Peyer's patch (tissue), 4 donors: Measurements from ENCODE around the gene C9. TPM values are rescaled to one million over a fixed set of nuclear protein-coding genes. Genes with fewer than 3 reads are reported as not detected.

ENCODE experiments used
- DNase-seq, 3 donors: peaks; one replicate each; pipeline ENCODE4 v3.0.0-alpha.2; 2017 to 2019
- H3K27ac ChIP-seq, 4 donors: fragments of 200-600 bp; sonication (generic); one replicate each; pipeline ENCODE4 v1.5.1; 2016 to 2019
- H3K27me3 ChIP-seq, 2 donors: fragments of 200-600 bp; sonication (generic); one replicate each; pipeline ENCODE4 v1.5.1; 2019
- H3K36me3 ChIP-seq, 3 donors: fragments of 200-600 bp; sonication (generic); one replicate each; pipeline ENCODE4 v1.5.1; 2016 to 2019
- H3K4me1 ChIP-seq, 4 donors: fragments of 200-600 bp; sonication (generic); one replicate each; pipeline ENCODE4 v1.5.1; 2016 to 2019
- H3K4me3 ChIP-seq, 4 donors: fragments of 200-600 bp; sonication (generic); 1 replicate in 3 of 4; 2 replicates in 1 of 4; pipeline ENCODE4 v1.5.1; 2016 to 2019; ENCODE audit warnings: mild to moderate bottlenecking in 1 of 4
- H3K9me3 ChIP-seq, 4 donors: fragments of 200-600 bp; sonication (generic); one replicate each; pipeline ENCODE4 v1.5.1; 2016 to 2019; ENCODE audit warnings: mild to moderate bottlenecking in 1 of 4
- CTCF ChIP-seq, 6 experiments: fragments of 450-650 bp in 4 of 6; fragments of 200-600 bp in 2 of 6; sonication (generic) in 1 of 6; IDR thresholded peaks; one replicate each; pipeline ENCODE4 v1.5.1; 2017 to 2019; ENCODE audit warnings: antibody characterized with exemption in 6 of 6, mild to moderate bottlenecking in 3 of 6, moderate library complexity in 1 of 6
- POLR2A ChIP-seq, 2 donors: fragments of 450-650 bp; IDR thresholded peaks; one replicate each; pipeline ENCODE4 v1.5.1; 2017; ENCODE audit warnings: antibody characterized with exemption in 2 of 2, mild to moderate bottlenecking in 2 of 2, moderate library complexity in 2 of 2
- total RNA-seq, 4 donors: library from RNA; depleted of rRNA; stranded (reverse); fragments of >200 nt; gene quantifications; one replicate each; pipeline ENCODE4 v1.1.0, GENCODE V29; 2016

Gene C9
- total RNA-seq, 4 donors from 2014 or later: not detected

GRCh38 chr5:39255406-39255805, 108.9 kb downstream of the C9 start:
- no peak overlapping the region for H3K4me3 ChIP-seq
- H3K4me1 ChIP-seq: peaks cover 0 to 6% (median 0%) of the 10 kb centered on the region in 4 donors
- DNase-seq: no peak
- H3K9me3 ChIP-seq: no peaks in the 10 kb centered on the region
- no peak overlapping the region for H3K27ac ChIP-seq
- H3K27me3 ChIP-seq: no peaks in the 10 kb centered on the region
- no peaks in the 10 kb centered on the region for H3K36me3 ChIP-seq
- TF ChIP-seq POLR2A (IDR thresholded peaks at IDR 0.05) (no peak), CTCF (IDR thresholded peaks at IDR 0.05) (no peak)

GRCh38 chr5:39254671-39255070, 109.6 kb downstream of the C9 start:
- H3K27ac ChIP-seq: no peak overlapping the region
- DNase-seq: no peak
- H3K4me1 ChIP-seq: peaks cover 0 to 6% (median 0%) of the 10 kb centered on the region in 4 donors
- no peak overlapping the region for H3K4me3 ChIP-seq
- H3K27me3 ChIP-seq: no peaks in the 10 kb centered on the region
- H3K36me3 ChIP-seq: no peaks in the 10 kb centered on the region
- no peak for TF ChIP-seq CTCF (IDR thresholded peaks at IDR 0.05)
- TF ChIP-seq POLR2A (IDR thresholded peaks at IDR 0.05): no peak
- H3K9me3 ChIP-seq: no peaks in the 10 kb centered on the region

- Histone ChIP-seq H3K9me3 (no peaks in the 10 kb centered on the region), H3K4me1 (peaks cover 0 to 6% (median 0%) of the 10 kb centered on the region in 4 donors)
- TF ChIP-seq POLR2A (IDR thresholded peaks at IDR 0.05): no peak
- no peak for TF ChIP-seq CTCF (IDR thresholded peaks at IDR 0.05)
Measured at GRCh38 chr5:39253196-39253595, 111.1 kb downstream of the C9 start.

GRCh38 chr5:39249564-39250274, 114.6 kb downstream of the C9 start:
- Histone ChIP-seq H3K4me3 (no peak overlapping the region), H3K9me3 (no peaks in the 10 kb centered on the region), H3K4me1 (no peaks in the 10 kb centered on the region), H3K27me3 (no peaks in the 10 kb centered on the region), H3K36me3 (no peaks in the 10 kb centered on the region), H3K27ac (no peak overlapping the region)
- no peak for DNase-seq
- TF ChIP-seq POLR2A (IDR thresholded peaks at IDR 0.05) (no peak), CTCF (IDR thresholded peaks at IDR 0.05) (no peak)

More at GRCh38 chr5:39253196-39253595, 111.1 kb downstream of the C9 start:
- Histone ChIP-seq H3K27me3 (no peaks in the 10 kb centered on the region), H3K36me3 (no peaks in the 10 kb centered on the region), H3K27ac (no peak overlapping the region), H3K4me3 (no peak overlapping the region)
- no peak for DNase-seq

- Histone ChIP-seq H3K4me3 (no peak overlapping the region), H3K9me3 (no peaks in the 10 kb centered on the region), H3K27me3 (no peaks in the 10 kb centered on the region), H3K27ac (no peak overlapping the region), H3K36me3 (no peaks in the 10 kb centered on the region), H3K4me1 (no peaks in the 10 kb centered on the region)
- DNase-seq: no peak
- no peak for TF ChIP-seq CTCF (IDR thresholded peaks at IDR 0.05)
- no peak for TF ChIP-seq POLR2A (IDR thresholded peaks at IDR 0.05)
Measured at GRCh38 chr5:39249069-39249468, 115.2 kb downstream of the C9 start.
